ENCODE measurements around the gene CPA5. TPM values are rescaled to one million over a fixed set of nuclear protein-coding genes. Genes with fewer than 3 reads are reported as not detected.
A peak's percentile ranks its signal among the peaks of the same experiment; 100 is the strongest.

CPA5 gene
- total and polyA plus RNA-seq, 2 experiments from 2014 or later = not detected

DNA sequence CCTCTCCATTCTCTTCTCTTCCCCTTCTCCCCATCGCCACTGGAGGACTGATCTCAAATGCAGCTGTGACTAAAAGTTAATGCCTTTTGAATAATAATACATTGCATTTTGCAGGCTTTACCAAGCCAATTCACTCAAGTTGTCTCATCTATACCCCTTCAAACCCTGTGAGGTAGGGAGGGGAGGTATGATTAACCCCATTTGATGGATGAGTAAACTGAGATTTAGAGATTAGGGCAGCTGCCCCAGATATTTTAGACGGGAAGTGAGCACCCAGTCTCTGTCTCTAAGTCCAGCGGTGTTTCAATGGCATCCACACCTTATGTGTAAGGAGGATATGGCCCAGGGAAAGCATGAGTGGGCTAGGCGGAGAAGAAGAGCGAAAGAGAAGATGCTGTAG lies 1.1 kb downstream of the CPA5 start:
- Mint-ChIP-seq H3K4me3 (no peak overlapping the region; the same call in 2 of the 3 replicates), H3K36me3 (ENCODE audit: low read depth) (no peaks in the 10 kb centered on the region; the same call in 2 of the 3 replicates), H3K27me3 (ENCODE audit: insufficient read depth, low read depth, poor library complexity) (peaks cover 14% of the 10 kb centered on the region), H3K4me1 (peaks cover 20% of the 10 kb centered on the region), H3K27ac (no peak overlapping the region), H3K9me3 (0 out of 3 replicates have a peak, but pooled peaks cover 3% of the 10 kb centered on the region)
- H3K79me2 ChIP-seq (replicated peaks; ENCODE audit: insufficient read depth) = no peaks in the 10 kb centered on the region
- H3K36me3 ChIP-seq (ENCODE audit: insufficient read depth) = no peaks in the 10 kb centered on the region
- H3K4me1 ChIP-seq (ENCODE audit: insufficient read depth) = peaks cover 15% of the 10 kb centered on the region
- 0 out of 2 replicates have a peak overlapping the region, but pooled peaks have one; percentile 17 for H3K4me3 ChIP-seq
- peak overlapping the region; percentile 56 for H3K4me2 ChIP-seq
- no peaks in the 10 kb centered on the region for H3F3A ChIP-seq (replicated peaks; ENCODE audit: low read depth)
- ATAC-seq (no peak), DNase-seq (ENCODE audit: low spot score) (no peak)
- no peaks in the 10 kb centered on the region for H4K20me1 ChIP-seq (replicated peaks; ENCODE audit: insufficient read depth)
- no peak overlapping the region; the same call in 1 of the 2 replicates for H2AFZ ChIP-seq
- peaks cover 6% of the 10 kb centered on the region; the same call in 1 of the 2 replicates for H3K9me2 ChIP-seq (ENCODE audit: insufficient read depth)
- H3K27ac ChIP-seq (ENCODE audit: low read depth) = no peak overlapping the region
- TF ChIP-seq NANOG (IDR thresholded peaks at IDR 0.05; ENCODE audit: borderline replicate concordance) (no peak), STAT1 (IDR thresholded peaks at IDR 0.05; ENCODE audit: unreplicated experiment) (no peak)
- TF ChIP-seq, protein P1, sequence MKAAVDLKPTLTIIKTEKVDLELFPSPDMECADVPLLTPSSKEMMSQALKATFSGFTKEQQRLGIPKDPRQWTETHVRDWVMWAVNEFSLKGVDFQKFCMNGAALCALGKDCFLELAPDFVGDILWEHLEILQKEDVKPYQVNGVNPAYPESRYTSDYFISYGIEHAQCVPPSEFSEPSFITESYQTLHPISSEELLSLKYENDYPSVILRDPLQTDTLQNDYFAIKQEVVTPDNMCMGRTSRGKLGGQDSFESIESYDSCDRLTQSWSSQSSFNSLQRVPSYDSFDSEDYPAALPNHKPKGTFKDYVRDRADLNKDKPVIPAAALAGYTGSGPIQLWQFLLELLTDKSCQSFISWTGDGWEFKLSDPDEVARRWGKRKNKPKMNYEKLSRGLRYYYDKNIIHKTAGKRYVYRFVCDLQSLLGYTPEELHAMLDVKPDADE (IDR thresholded peaks at IDR 0.05) = no peak
- TF ChIP-seq, protein P2, sequence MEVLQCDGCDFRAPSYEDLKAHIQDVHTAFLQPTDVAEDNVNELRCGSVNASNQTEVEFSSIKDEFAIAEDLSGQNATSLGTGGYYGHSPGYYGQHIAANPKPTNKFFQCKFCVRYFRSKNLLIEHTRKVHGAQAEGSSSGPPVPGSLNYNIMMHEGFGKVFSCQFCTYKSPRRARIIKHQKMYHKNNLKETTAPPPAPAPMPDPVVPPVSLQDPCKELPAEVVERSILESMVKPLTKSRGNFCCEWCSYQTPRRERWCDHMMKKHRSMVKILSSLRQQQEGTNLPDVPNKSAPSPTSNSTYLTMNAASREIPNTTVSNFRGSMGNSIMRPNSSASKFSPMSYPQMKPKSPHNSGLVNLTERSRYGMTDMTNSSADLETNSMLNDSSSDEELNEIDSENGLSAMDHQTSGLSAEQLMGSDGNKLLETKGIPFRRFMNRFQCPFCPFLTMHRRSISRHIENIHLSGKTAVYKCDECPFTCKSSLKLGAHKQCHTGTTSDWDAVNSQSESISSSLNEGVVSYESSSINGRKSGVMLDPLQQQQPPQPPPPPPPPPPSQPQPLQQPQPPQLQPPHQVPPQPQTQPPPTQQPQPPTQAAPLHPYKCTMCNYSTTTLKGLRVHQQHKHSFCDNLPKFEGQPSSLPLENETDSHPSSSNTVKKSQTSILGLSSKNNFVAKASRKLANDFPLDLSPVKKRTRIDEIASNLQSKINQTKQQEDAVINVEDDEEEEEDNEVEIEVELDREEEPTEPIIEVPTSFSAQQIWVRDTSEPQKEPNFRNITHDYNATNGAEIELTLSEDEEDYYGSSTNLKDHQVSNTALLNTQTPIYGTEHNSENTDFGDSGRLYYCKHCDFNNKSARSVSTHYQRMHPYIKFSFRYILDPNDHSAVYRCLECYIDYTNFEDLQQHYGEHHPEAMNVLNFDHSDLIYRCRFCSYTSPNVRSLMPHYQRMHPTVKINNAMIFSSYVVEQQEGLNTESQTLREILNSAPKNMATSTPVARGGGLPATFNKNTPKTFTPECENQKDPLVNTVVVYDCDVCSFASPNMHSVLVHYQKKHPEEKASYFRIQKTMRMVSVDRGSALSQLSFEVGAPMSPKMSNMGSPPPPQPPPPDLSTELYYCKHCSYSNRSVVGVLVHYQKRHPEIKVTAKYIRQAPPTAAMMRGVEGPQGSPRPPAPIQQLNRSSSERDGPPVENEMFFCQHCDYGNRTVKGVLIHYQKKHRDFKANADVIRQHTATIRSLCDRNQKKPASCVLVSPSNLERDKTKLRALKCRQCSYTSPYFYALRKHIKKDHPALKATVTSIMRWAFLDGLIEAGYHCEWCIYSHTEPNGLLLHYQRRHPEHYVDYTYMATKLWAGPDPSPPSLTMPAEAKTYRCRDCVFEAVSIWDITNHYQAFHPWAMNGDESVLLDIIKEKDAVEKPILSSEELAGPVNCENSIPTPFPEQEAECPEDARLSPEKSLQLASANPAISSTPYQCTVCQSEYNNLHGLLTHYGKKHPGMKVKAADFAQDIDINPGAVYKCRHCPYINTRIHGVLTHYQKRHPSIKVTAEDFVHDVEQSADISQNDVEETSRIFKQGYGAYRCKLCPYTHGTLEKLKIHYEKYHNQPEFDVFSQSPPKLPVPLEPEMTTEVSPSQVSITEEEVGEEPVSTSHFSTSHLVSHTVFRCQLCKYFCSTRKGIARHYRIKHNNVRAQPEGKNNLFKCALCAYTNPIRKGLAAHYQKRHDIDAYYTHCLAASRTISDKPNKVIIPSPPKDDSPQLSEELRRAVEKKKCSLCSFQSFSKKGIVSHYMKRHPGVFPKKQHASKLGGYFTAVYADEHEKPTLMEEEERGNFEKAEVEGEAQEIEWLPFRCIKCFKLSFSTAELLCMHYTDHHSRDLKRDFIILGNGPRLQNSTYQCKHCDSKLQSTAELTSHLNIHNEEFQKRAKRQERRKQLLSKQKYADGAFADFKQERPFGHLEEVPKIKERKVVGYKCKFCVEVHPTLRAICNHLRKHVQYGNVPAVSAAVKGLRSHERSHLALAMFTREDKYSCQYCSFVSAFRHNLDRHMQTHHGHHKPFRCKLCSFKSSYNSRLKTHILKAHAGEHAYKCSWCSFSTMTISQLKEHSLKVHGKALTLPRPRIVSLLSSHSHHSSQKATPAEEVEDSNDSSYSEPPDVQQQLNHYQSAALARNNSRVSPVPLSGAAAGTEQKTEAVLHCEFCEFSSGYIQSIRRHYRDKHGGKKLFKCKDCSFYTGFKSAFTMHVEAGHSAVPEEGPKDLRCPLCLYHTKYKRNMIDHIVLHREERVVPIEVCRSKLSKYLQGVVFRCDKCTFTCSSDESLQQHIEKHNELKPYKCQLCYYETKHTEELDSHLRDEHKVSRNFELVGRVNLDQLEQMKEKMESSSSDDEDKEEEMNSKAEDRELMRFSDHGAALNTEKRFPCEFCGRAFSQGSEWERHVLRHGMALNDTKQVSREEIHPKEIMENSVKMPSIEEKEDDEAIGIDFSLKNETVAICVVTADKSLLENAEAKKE (CRISPR knock-in tag; IDR thresholded peaks at IDR 0.05) = no peak
- TF ChIP-seq, protein P3, sequence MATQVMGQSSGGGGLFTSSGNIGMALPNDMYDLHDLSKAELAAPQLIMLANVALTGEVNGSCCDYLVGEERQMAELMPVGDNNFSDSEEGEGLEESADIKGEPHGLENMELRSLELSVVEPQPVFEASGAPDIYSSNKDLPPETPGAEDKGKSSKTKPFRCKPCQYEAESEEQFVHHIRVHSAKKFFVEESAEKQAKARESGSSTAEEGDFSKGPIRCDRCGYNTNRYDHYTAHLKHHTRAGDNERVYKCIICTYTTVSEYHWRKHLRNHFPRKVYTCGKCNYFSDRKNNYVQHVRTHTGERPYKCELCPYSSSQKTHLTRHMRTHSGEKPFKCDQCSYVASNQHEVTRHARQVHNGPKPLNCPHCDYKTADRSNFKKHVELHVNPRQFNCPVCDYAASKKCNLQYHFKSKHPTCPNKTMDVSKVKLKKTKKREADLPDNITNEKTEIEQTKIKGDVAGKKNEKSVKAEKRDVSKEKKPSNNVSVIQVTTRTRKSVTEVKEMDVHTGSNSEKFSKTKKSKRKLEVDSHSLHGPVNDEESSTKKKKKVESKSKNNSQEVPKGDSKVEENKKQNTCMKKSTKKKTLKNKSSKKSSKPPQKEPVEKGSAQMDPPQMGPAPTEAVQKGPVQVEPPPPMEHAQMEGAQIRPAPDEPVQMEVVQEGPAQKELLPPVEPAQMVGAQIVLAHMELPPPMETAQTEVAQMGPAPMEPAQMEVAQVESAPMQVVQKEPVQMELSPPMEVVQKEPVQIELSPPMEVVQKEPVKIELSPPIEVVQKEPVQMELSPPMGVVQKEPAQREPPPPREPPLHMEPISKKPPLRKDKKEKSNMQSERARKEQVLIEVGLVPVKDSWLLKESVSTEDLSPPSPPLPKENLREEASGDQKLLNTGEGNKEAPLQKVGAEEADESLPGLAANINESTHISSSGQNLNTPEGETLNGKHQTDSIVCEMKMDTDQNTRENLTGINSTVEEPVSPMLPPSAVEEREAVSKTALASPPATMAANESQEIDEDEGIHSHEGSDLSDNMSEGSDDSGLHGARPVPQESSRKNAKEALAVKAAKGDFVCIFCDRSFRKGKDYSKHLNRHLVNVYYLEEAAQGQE (IDR thresholded peaks at IDR 0.05; ENCODE audit: unreplicated experiment) = no peak
- no peaks in the 10 kb centered on the region for H3K27me3 ChIP-seq (ENCODE audit: insufficient read depth)

All from GM23338 (cell line).